Measurements from ENCODE around the gene SDHB. TPM values are rescaled to one million over a fixed set of nuclear protein-coding genes. Genes with fewer than 3 reads are reported as not detected.

Gene SDHB
- total RNA-seq, 1 experiment from 2014 or later = 336 TPM

DNA sequence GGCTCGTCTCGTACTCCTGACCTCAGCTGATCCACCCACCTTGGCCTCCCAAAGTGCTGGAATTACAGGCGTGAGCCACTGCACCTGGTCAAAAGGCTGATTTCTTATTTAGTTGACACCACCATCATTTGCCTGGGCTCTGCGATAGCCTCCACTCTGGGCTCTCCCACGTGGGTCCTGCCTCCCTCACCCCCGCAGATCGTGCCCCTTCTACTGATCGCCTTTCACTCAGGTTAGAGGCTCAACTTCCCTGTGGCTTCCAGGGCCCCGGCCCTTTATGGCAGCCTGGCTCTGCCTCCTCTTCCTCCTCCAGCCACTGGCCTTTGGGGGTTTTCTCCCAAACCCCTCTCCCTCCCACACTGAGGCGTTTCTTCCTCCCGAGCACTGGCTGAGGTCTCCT lies 70.9 kb downstream of the SDHB start:
- no peaks in the 10 kb centered on the region for H3K27me3 ChIP-seq (ENCODE audit: low read length)
- peaks cover 45% of the 10 kb centered on the region for H3K4me1 ChIP-seq (ENCODE audit: insufficient read depth, low read length)
- no TSS peak for BruUV-seq (replicated peaks)
- CTCF ChIA-PET = no interaction called here
- no peak overlapping the region for H3K4me2 ChIP-seq (ENCODE audit: low read length)
- TF ChIP-seq CTCF (conservative IDR thresholded peaks at IDR 0.05; ENCODE audit: low read depth, low read length) = no peak
- no peak for TF ChIP-seq EZH2 (IDR thresholded peaks at IDR 0.05; ENCODE audit: low read length, unreplicated experiment)
- no peak for TF ChIP-seq EZH2phosphoT487 (IDR thresholded peaks at IDR 0.05; ENCODE audit: borderline replicate concordance, low read length)
- no peaks in the 10 kb centered on the region for H3F3A ChIP-seq (ENCODE audit: low read length, unreplicated experiment)
- no peak overlapping the region for H3K27ac ChIP-seq (ENCODE audit: low read length)
- ATAC-seq (no peak), DNase-seq (no peak)
- no peak overlapping the region for H2AFZ ChIP-seq (ENCODE audit: low read length)
- no peak overlapping the region for H3K4me3 ChIP-seq (ENCODE audit: low read length)
- no peaks in the 10 kb centered on the region for H3K36me3 ChIP-seq (ENCODE audit: low read depth, low read length)
- intact Hi-C loops (cut with micrococcal nuclease) = no loop called here
- no peak overlapping the region for H3K9ac ChIP-seq (ENCODE audit: low read length)
- no peaks in the 10 kb centered on the region for H4K20me1 ChIP-seq (ENCODE audit: low read length)
- POLR2A ChIA-PET (ENCODE audit: unreplicated experiment) = no interaction called here
- H3K9me2 ChIP-seq (replicated peaks; ENCODE audit: low read length) = no peaks in the 10 kb centered on the region
- no peaks in the 10 kb centered on the region for H3K9me3 ChIP-seq (ENCODE audit: low read length)
- H3K79me2 ChIP-seq (ENCODE audit: low read length) = no peaks in the 10 kb centered on the region

DNA sequence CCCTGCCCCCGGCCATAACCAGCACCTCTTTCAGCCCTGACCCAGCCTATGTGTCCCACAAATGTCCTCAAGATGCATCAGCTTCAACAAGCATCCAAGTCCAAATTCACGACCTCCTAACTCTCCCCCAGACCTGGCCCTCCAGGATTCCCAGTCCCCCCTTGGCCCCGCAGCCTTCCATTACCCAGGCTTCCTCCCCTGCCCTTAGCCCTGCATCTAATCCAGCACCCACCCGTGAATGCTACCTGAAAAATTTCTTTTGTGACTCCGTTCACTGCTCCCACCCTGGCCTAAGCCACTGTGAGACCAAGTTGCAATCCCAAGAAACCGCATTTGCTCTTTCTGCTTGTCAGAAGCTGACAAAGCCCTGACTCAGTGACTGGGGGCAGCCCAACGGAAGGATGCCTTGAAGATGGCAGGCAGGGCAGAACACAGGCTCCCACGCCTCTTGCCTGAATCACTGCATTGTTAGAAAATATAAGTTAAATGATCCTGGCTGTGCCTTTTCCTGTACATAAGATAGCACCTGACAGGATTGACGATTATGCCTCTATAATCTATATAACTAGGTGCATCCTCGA lies 72.5 kb downstream of the SDHB start:
- no TSS peak for BruUV-seq (replicated peaks)
- no peaks in the 10 kb centered on the region for H3K9me3 ChIP-seq (ENCODE audit: low read length)
- ATAC-seq = peak; percentile 73
- H3K4me2 ChIP-seq (ENCODE audit: low read length) = peak overlapping the region; percentile 61
- TF ChIP-seq CTCF (conservative IDR thresholded peaks at IDR 0.05; ENCODE audit: low read depth, low read length) (no peak), EZH2 (IDR thresholded peaks at IDR 0.05; ENCODE audit: low read length, unreplicated experiment) (no peak), EZH2phosphoT487 (IDR thresholded peaks at IDR 0.05; ENCODE audit: borderline replicate concordance, low read length) (no peak)
- peak overlapping the region; percentile 13; the same call in 1 of the 2 replicates for H2AFZ ChIP-seq (ENCODE audit: low read length)
- H3K36me3 ChIP-seq (ENCODE audit: low read depth, low read length) = no peaks in the 10 kb centered on the region
- peak overlapping the region; percentile 93 for H3K27ac ChIP-seq (ENCODE audit: low read length)
- POLR2A ChIA-PET (ENCODE audit: unreplicated experiment) = interaction anchor here (0.6 kb wide), 1 partner anchor 415 kb away, joined by 11 read pairs; no protein-coding TSS in a partner anchor
- intact Hi-C loops (cut with micrococcal nuclease) = no loop called here
- H3F3A ChIP-seq (ENCODE audit: low read length, unreplicated experiment) = no peaks in the 10 kb centered on the region
- H3K79me2 ChIP-seq (ENCODE audit: low read length) = no peaks in the 10 kb centered on the region
- no peaks in the 10 kb centered on the region for H4K20me1 ChIP-seq (ENCODE audit: low read length)
- H3K9ac ChIP-seq (ENCODE audit: low read length) = peak overlapping the region; percentile 70
- H3K27me3 ChIP-seq (ENCODE audit: low read length) = no peaks in the 10 kb centered on the region
- H3K4me1 ChIP-seq (ENCODE audit: insufficient read depth, low read length) = peaks cover 45% of the 10 kb centered on the region
- CTCF ChIA-PET = no interaction called here
- H3K4me3 ChIP-seq (ENCODE audit: low read length) = no peak overlapping the region
- H3K9me2 ChIP-seq (replicated peaks; ENCODE audit: low read length) = no peaks in the 10 kb centered on the region
- DNase-seq = peak; percentile 93

DNA sequence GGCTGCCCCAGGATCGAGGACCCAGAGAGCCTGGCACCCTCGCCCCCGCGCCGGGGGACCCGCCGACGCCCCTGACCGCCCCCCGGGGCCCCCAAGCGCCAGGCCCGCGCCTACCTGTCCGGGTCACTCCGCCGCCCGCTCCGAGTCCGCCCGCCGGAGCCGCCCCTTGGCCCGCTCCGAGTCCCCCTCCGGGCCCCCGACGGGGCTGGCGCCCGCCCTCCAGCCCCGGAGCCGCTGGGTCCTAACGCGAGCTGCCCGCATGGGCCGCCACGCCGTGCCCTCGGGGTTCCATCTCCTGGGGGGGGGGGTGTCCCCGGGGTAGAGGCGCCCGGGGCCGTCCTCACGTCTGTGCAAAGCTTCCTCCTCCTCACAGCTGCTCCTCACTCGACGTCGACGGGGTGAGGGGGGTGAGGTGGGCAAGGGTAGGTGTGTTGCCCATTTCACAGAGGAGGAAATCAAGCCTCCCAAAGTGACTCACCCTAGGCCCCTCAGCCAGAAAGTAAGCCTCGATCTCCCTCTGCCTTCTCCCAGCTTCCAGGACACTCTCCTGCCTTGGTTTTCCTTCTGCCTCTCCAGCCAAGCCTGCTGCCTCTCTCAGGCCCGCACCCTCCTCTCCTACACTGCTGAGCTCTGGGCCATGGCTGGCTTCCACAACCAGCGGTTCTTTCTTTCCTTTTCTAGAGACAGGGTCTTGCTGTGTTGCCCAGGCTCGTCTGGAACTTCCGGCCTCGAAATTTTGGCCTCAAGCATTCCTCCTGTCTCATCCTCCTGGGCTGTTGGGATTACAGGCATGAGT lies 73.2 kb downstream of the SDHB start, which contains the start of gene MFAP2:
TSS of gene MFAP2 (minus strand) at position 148 of the 796 bp plus-strand sequence. CDS start 2,347 bp downstream, outside the sequence.
- Histone ChIP-seq H3K79me2 (ENCODE audit: low read length) (no peaks in the 10 kb centered on the region), H2AFZ (ENCODE audit: low read length) (peak within 1 kb of the TSS; percentile 13; the same call in 1 of the 2 replicates), H3K4me1 (ENCODE audit: insufficient read depth, low read length) (peaks cover 45% of the 10 kb centered on the region), H3K9me2 (replicated peaks; ENCODE audit: low read length) (no peaks in the 10 kb centered on the region), H4K20me1 (ENCODE audit: low read length) (no peaks in the 10 kb centered on the region), H3K4me2 (ENCODE audit: low read length) (peak within 1 kb of the TSS; percentile 61), H3K27me3 (ENCODE audit: low read length) (no peaks in the 10 kb centered on the region), H3K27ac (ENCODE audit: low read length) (peak within 1 kb of the TSS; percentile 93), H3F3A (ENCODE audit: low read length, unreplicated experiment) (no peaks in the 10 kb centered on the region), H3K9ac (ENCODE audit: low read length) (peak within 1 kb of the TSS; percentile 70), H3K9me3 (ENCODE audit: low read length) (no peaks in the 10 kb centered on the region), H3K36me3 (ENCODE audit: low read depth, low read length) (no peaks in the 10 kb centered on the region), H3K4me3 (ENCODE audit: low read length) (no peak within 1 kb of the TSS)
- TF ChIP-seq EZH2phosphoT487 (IDR thresholded peaks at IDR 0.05; ENCODE audit: borderline replicate concordance, low read length) (no peak), EZH2 (IDR thresholded peaks at IDR 0.05; ENCODE audit: low read length, unreplicated experiment) (no peak), CTCF (conservative IDR thresholded peaks at IDR 0.05; ENCODE audit: low read depth, low read length) (no peak)
- ATAC-seq = peak; percentile 3; the same call in 1 of the 2 replicates
- intact Hi-C loops (cut with micrococcal nuclease) = no loop called here
- BruUV-seq (replicated peaks) = no TSS peak
- CTCF ChIA-PET = no interaction called here
- DNase-seq = no peak
- POLR2A ChIA-PET (ENCODE audit: unreplicated experiment) = no interaction called here
